GM12801 (cell line): ENCODE data around the gene SEMA3C.

Experiments used
- TF ChIP-seq, protein P1 (sequence below): IDR thresholded peaks from one replicate; pipeline ENCODE4 v1.5.1; 2011; ENCODE audit warnings: control low read depth; ENCODE audit not compliant: insufficient read length; ENCODE audit errors: extremely low read depth

Gene SEMA3C

DNA sequence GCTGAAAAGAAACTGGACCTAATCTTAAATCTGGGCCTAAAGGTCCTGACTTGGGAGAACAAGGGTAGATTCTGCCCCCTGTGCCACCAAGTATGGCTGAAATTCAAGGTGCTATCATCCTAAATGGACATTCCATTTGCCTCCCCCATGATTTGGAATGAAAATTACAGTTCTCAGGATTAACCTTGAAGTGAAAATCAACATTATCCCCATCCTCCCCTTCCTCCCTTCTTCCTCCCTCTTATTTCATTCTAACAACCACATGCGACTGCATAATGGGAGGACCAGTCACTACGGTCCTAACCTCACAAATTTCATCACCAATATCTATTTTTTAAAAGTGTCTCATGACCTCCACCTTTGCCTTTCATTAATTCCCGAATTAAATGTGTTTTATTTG is 62.1 kb downstream of the SEMA3C start:
- TF ChIP-seq, protein P1, sequence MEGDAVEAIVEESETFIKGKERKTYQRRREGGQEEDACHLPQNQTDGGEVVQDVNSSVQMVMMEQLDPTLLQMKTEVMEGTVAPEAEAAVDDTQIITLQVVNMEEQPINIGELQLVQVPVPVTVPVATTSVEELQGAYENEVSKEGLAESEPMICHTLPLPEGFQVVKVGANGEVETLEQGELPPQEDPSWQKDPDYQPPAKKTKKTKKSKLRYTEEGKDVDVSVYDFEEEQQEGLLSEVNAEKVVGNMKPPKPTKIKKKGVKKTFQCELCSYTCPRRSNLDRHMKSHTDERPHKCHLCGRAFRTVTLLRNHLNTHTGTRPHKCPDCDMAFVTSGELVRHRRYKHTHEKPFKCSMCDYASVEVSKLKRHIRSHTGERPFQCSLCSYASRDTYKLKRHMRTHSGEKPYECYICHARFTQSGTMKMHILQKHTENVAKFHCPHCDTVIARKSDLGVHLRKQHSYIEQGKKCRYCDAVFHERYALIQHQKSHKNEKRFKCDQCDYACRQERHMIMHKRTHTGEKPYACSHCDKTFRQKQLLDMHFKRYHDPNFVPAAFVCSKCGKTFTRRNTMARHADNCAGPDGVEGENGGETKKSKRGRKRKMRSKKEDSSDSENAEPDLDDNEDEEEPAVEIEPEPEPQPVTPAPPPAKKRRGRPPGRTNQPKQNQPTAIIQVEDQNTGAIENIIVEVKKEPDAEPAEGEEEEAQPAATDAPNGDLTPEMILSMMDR: no peak

DNA sequence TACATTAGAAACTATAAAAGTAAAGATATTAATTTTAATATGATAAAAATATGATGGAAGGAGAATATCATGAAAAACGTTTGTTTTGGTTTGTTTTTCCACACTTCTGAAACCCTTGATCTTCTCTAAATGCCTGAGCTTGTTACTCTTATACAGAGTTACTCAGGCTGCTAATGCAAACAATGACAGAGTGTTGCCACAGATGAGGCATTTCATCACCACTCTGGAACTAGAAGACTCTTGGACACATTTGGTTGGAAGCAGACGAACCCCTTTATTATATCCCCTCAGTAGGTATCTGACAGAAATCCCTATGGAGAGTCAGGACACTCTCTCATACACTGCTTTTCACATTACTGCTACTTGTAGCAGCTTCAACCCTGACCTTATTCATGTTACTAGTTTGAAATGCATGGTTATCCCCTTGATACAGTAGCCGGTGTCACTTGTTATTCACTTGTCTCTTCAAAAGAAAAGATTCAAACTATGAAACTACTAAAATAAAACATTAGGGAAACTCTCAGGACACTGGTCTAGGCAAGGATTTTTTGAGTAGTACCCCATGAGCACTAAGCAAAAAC is 66.9 kb downstream of the SEMA3C start:
- TF ChIP-seq, protein P1: no peak

DNA sequence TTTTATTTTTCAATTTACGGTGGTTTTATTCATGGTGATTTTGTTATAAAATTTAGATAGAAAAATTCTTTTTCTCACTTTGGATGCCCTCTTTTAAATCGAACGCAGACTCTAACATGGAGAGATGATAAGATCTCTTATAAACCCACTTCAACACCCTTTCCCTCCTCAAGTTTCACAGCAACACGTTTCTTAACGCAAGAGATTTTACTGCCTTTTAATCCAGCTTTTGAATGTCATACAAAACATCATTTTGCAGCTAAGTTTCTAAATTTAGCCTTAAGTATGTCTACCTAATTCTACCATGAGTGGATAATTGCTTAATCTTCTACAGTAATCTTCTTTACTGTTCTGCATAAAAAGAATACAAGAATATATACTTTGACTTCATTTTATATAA is 70.0 kb downstream of the SEMA3C start:
- TF ChIP-seq, protein P1: no peak

DNA sequence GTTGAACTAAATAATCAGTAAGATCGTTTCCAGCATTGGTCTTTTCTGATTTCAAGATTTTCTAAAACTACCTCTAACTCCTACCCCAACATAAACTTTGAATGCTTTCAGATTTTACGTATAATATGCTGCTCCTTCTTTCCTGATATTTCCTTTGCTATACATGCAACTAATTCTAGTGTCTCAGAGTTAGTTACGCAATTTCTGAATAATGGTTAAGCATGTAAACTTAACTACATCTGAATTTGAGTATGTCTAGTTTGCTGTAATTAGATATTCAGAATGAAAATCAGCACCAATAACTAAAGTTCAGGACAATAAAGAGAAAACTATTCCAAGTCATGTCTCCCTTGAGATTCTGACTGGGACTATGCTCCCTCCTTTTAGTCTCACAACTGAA is 71.0 kb downstream of the SEMA3C start:
- TF ChIP-seq, protein P1: no peak

DNA sequence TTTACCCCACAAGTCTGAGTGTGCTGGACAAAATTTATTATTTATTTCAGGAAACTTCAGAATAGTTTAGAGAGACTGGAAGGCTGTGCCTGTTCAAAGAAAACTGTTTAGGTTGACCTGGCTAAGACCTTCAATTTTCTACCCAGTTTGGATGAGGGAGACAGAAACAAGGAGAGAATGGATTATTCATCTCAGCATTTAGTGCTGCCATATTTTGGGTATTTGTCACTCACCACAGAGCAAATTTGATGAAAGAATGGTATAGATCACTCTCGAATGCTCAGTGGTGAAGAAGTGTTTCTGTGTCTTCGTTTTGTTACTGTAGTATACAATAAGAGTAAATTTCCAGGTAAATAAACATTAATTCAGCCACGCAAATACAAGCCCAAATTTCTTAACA is 71.8 kb downstream of the SEMA3C start:
- TF ChIP-seq, protein P1: no peak

DNA sequence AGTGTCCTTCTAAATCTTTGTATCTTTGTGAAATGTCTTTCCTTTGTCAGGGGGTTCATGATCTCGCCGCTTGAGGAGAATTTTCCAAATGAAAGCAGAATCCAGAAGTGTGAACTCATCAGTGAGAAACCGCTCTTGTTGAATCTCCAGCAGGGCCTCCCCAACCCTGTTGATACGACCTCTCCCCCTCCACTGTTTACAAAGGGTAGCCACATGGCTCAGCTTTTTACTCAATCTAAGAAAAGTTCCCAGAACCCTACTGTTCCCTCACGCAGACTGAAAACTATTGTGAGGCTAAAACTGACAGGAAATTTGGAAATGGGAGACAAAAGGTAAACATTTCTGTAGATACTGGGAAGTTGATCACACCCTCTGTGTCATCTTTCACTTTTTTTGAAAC is 73.9 kb downstream of the SEMA3C start:
- TF ChIP-seq, protein P1: no peak

DNA sequence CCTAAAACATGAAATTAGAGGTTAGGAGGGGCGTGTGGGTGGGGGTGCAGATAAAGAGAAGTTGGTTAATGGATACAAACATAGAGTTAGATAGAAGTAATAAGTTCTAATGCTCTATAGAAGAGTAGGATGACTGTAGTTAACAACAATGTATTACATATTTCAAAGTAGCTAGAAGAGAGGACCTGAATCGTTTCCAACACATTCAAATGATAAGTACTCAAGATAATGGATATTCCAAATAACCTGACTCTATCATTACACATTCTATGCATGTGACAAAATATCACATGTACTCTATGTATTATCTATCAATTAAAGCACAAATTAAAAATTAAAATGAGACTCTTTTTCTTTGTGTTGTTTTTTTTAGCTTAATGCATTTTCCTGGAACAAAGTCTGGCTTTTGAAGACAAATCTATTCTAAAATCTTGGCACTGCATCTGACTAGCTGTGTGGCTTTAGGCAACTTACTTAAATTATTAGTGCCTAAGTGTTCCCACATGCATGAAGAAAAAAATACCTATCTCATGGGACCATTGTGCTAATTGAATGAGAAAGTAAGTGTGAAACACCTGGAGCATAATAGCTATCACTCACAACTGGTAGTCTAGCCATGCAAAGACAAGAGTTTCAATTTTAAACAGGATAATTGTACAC is 75.7 kb downstream of the SEMA3C start:
- TF ChIP-seq, protein P1: no peak
